Metanephros (tissue), 1 donor: Measurements from ENCODE around the gene HSDL1. TPM values are rescaled to one million over a fixed set of nuclear protein-coding genes. Genes with fewer than 3 reads are reported as not detected.

Experiments
- total RNA-seq: library from RNA; depleted of rRNA; stranded (reverse); fragments of >200 nt; gene quantifications from one replicate; pipeline ENCODE4 v1.2.3, GENCODE V29; 2014

The HSDL1 gene
- 37.5 TPM for total RNA-seq

DNA sequence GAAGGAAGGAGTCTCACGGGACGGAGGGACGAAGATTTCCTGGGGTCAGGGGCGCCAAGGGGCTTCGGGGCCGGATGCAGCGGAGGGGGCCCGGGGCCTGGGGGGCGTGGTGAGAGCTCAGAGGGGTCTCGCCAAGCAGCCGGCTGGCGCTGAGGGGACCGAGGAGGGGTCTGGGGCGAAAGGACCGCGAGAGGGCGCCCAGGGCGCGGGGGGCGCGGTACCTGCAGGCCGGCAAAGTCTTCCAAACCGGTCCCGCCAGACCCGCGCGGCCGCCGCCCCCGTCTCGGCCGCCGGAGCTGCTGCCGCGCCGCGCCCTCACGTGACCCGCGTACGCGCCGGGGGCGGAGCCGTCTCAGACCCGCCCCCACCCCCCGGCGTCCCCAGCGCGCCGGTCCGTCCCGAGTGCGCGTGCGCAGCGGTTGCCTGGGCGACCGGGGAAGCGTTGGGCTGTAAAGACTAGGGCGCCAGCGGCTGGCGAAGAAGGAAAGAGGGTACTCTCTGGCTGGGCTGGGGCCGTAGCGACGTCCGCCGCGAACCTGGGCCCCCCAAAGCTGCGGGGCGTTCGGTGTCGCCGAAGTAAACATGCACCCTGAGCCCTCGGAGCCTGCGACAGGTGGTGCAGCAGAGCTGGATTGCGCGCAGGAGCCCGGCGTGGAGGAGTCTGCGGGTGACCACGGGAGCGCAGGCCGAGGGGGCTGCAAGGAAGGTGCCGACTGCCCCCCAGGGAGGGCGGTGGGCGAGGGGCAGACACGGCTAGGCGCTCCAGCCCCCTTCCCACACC is at the start of gene HSDL1, which contains the start of gene DNAAF1:
Gene HSDL1 (minus strand): TSS at position 319 of the 781 bp plus-strand sequence. CDS start 13,856 bp downstream, outside the sequence.
Gene DNAAF1 (plus strand): TSS at position 450 of the 781 bp plus-strand sequence. CDS start 133 bp downstream, at position 583.

DNA sequence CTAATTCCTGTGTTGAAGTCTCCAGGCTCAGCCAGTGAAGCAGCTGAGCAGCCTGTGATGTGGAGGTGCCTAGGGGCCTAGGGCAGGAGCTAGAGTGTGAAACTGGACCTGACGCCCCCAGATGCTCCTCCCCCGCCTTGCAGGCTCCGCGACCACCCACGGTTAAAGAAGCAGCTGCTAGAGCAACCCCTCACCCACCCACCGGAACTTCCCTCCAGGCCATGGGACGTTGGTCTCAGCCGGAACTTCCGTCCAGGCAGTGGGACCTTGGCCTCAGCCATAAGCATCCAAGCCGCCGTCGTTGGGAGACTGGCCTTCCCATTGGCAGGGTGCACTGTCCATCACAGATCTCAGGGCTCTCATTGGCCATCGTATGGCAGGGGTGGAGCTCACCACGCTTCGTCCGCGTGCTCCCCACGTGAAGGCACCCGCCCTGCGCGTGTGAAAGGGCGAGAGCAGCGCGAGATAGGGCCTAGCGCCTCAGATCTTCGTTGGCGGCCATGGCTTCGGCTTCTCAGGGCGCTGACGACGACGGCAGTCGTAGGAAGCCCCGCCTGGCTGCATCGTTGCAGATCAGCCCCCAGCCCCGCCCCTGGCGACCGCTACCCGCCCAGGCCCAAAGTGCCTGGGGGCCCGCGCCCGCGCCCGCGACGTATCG is 45.9 kb upstream of the HSDL1 start, which contains the start of gene ADAD2:
Gene ADAD2 (plus strand): TSS at position 427 of the 658 bp plus-strand sequence. CDS start 74 bp downstream, at position 501.

DNA sequence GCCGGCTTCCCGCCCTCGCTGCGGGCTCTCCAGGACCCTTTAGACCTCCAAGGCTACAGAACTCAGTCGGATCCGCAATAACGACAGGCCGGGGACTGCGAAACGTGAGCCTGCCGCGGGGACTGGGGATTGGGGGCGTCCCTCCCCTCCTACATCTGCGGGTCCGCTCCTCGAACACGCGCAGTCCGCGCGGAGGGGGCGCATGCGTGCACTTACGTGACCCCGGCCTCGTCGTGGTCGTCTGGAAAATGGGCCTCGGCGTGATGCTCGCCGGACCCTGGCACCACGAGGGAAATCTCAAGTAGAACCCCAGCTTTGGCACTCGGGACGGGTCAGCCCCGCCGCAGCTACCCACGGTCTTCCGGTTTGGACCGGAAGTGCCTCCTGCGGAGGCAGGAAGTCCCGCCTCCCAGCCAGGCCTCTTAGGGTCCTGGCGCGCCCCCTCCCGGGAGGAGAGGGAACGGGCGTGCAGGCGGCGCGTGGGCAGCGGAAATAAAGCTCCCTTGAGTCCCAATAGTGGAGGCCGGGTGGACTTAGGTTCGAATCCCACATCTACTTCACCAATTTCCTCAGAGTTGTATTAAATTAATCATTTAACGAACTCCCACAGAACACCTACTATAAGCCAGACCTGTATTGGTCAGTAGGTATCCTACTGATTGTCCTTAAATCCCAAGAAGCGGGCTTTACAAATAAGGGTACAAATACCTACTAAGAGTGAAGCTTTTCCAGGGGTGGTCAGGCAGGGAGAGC is 41.9 kb upstream of the HSDL1 start, which contains the start of gene TAF1C:
Gene TAF1C (minus strand): TSS at position 373 of the 753 bp plus-strand sequence. CDS start 2,069 bp downstream, outside the sequence.

DNA sequence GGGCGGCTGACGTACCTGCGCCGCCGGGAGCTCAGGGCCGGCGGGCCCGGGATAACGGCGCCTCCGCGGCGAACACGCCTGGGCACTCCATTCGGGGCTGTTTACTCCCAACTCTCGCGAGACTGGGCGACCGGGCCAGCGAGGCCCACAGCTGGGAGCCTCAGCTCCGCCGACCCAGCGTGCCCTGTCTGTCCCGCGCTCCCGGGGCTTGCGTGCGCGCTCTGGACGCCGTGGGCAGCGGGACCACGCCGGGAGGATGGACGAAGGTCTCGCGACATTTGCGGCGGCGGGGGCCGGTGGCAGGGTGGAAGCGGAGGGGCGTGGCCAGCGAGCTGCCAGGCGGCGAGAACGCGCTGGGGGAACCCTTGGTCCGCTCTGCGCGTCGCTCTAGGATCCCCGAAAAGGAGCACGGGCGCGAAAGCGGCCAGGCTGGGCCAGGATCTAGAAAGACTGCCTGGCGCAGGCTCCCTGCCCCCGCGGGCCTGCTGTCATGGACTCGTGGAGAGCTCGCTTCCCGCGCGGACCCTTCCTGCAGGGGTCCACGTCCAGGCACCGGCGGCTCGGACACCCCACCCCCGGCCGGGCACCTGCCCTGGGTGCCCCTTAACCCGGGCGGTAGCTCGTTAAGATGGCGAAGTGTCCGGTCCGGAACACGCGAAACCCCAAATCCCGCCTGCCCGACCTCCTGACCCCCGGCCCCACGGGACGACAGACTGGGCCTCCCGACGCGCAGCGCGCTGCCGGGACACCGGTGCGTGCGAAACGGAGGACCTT is 28.1 kb downstream of the HSDL1 start, which contains the start of gene MBTPS1:
Gene MBTPS1 (minus strand): TSS at position 223 of the 774 bp plus-strand sequence. CDS start 15,159 bp downstream, outside the sequence.

Other genes starting within 250 kb of the HSDL1 start
- 6.4 TPM for gene MLYCD, start 246.1 kb downstream of the HSDL1 start, total RNA-seq
- 0.82 TPM for gene OSGIN1, start 191.9 kb downstream of the HSDL1 start, total RNA-seq
- gene NECAB2, start 176.9 kb downstream of the HSDL1 start, total RNA-seq: 0.82 TPM
- not detected for gene SLC38A8, start 102.4 kb downstream of the HSDL1 start, total RNA-seq
- 102 TPM for gene MBTPS1, start 28.2 kb downstream of the HSDL1 start, total RNA-seq
- 2.2 TPM for gene DNAAF1, start 131 bp upstream of the HSDL1 start, total RNA-seq
- gene TAF1C, start 41.9 kb upstream of the HSDL1 start, total RNA-seq: 59.0 TPM
- gene ADAD2, start 46.0 kb upstream of the HSDL1 start, total RNA-seq: 0.18 TPM
- gene KCNG4, start 94.8 kb upstream of the HSDL1 start, total RNA-seq: not detected
- 4.5 TPM for gene WFDC1, start 149.7 kb upstream of the HSDL1 start, total RNA-seq
- 2.2 TPM for gene ATP2C2, start 223.4 kb upstream of the HSDL1 start, total RNA-seq